Ascending aorta (tissue), 2 donors: ENCODE data around the gene SLC10A1. TPM values are rescaled to one million over a fixed set of nuclear protein-coding genes. Genes with fewer than 3 reads are reported as not detected.

Source experiments
- DNase-seq, 2 donors: peaks; one replicate each; pipeline ENCODE4 v3.0.0-alpha.2; 2019; ENCODE audit warnings: low spot score in 2 of 2
- H3K27ac ChIP-seq, 2 donors: fragments of 200-600 bp; sonication (generic); one replicate each; pipeline ENCODE4 v1.5.1; 2016 to 2017; ENCODE audit warnings: mild to moderate bottlenecking in 1 of 2
- H3K27me3 ChIP-seq: fragments of 200-600 bp; sonication (generic); one replicate; pipeline ENCODE4 v1.5.1; 2017
- H3K36me3 ChIP-seq, 2 donors: fragments of 200-600 bp; sonication (generic); one replicate each; pipeline ENCODE4 v1.5.1; 2016
- H3K4me1 ChIP-seq, 2 donors: fragments of 200-600 bp; sonication (generic); one replicate each; pipeline ENCODE4 v1.5.1; 2016 to 2017; ENCODE audit warnings: mild to moderate bottlenecking in 1 of 2
- H3K4me3 ChIP-seq, 2 donors: fragments of 200-600 bp; sonication (generic); one replicate each; pipeline ENCODE4 v1.5.1; 2016 to 2017; ENCODE audit warnings: mild to moderate bottlenecking in 1 of 2
- H3K9me3 ChIP-seq, 2 donors: fragments of 200-600 bp; sonication (generic); one replicate each; pipeline ENCODE4 v1.5.1; 2016
- CTCF ChIP-seq, 3 experiments: fragments of 200-600 bp in 2 of 3; fragments of 450-650 bp in 1 of 3; sonication (generic) in 2 of 3; IDR thresholded peaks; one replicate each; pipeline ENCODE4 v1.5.1; 2016 to 2019; ENCODE audit warnings: antibody characterized with exemption in 3 of 3, mild to moderate bottlenecking in 1 of 3, moderate library complexity in 1 of 3
- intact Hi-C: fragments of 100-400 bp; cut with DNase I; formaldehyde crosslinking; loops from one replicate; pipeline ENCODE4 v1.15.1; 2023
- total RNA-seq: library from RNA; depleted of rRNA; stranded (reverse); fragments of >200 nt; gene quantifications from one replicate; pipeline ENCODE4 v1.1.0, GENCODE V29; 2016

Gene SLC10A1
- total RNA-seq, 1 donor from 2014 or later = not detected

- H3K4me3 ChIP-seq = no peak overlapping the region
- no peaks in the 10 kb centered on the region for H3K4me1 ChIP-seq
- intact Hi-C loops = no loop called here
- no peaks in the 10 kb centered on the region for H3K9me3 ChIP-seq
- DNase-seq = no peak
- H3K27ac ChIP-seq = no peak overlapping the region
- H3K36me3 ChIP-seq = no peaks in the 10 kb centered on the region
- no peak for TF ChIP-seq CTCF (IDR thresholded peaks at IDR 0.05)
- H3K27me3 ChIP-seq = no peaks in the 10 kb centered on the region
Measured at GRCh38 chr14:69841656-69842055, 44.6 kb upstream of the SLC10A1 start.

- H3K4me1 ChIP-seq = no peaks in the 10 kb centered on the region
- no peak for TF ChIP-seq CTCF (IDR thresholded peaks at IDR 0.05)
- H3K4me3 ChIP-seq = no peak overlapping the region
- H3K27ac ChIP-seq = no peak overlapping the region
- intact Hi-C loops = no loop called here
- no peak for DNase-seq
- no peaks in the 10 kb centered on the region for H3K9me3 ChIP-seq
- no peaks in the 10 kb centered on the region for H3K27me3 ChIP-seq
- no peaks in the 10 kb centered on the region for H3K36me3 ChIP-seq
Measured at GRCh38 chr14:69839661-69840060, 42.6 kb upstream of the SLC10A1 start.

- H3K4me3 ChIP-seq = no peak overlapping the region
- H3K36me3 ChIP-seq = no peaks in the 10 kb centered on the region
- H3K9me3 ChIP-seq = no peaks in the 10 kb centered on the region
- no peaks in the 10 kb centered on the region for H3K27me3 ChIP-seq
- H3K4me1 ChIP-seq = no peaks in the 10 kb centered on the region
- intact Hi-C loops = no loop called here
- no peak overlapping the region for H3K27ac ChIP-seq
- no peak for DNase-seq
- no peak for TF ChIP-seq CTCF (IDR thresholded peaks at IDR 0.05)
Measured at GRCh38 chr14:69838881-69839416, 41.9 kb upstream of the SLC10A1 start.

GRCh38 chr14:69828879-69829278, 31.8 kb upstream of the SLC10A1 start:
- Histone ChIP-seq H3K4me1 (no peaks in the 10 kb centered on the region), H3K27me3 (no peaks in the 10 kb centered on the region), H3K27ac (no peak overlapping the region), H3K4me3 (no peak overlapping the region), H3K9me3 (no peaks in the 10 kb centered on the region), H3K36me3 (no peaks in the 10 kb centered on the region)
- TF ChIP-seq CTCF (IDR thresholded peaks at IDR 0.05) = no peak
- DNase-seq = no peak
- intact Hi-C loops = no loop called here

- H3K36me3 ChIP-seq = no peaks in the 10 kb centered on the region
- intact Hi-C loops = no loop called here
- TF ChIP-seq CTCF (IDR thresholded peaks at IDR 0.05) = no peak
- no peaks in the 10 kb centered on the region for H3K27me3 ChIP-seq
- H3K27ac ChIP-seq = no peak overlapping the region
- no peaks in the 10 kb centered on the region for H3K9me3 ChIP-seq
- no peak overlapping the region for H3K4me3 ChIP-seq
- H3K4me1 ChIP-seq = no peaks in the 10 kb centered on the region
- DNase-seq = no peak
Measured at GRCh38 chr14:69828354-69828753, 31.3 kb upstream of the SLC10A1 start.

GRCh38 chr14:69827560-69827959, 30.5 kb upstream of the SLC10A1 start:
- no peak for TF ChIP-seq CTCF (IDR thresholded peaks at IDR 0.05)
- H3K36me3 ChIP-seq = no peaks in the 10 kb centered on the region
- no peaks in the 10 kb centered on the region for H3K27me3 ChIP-seq
- no peak overlapping the region for H3K4me3 ChIP-seq
- no peaks in the 10 kb centered on the region for H3K4me1 ChIP-seq
- no peak for DNase-seq
- no peaks in the 10 kb centered on the region for H3K9me3 ChIP-seq
- intact Hi-C loops = no loop called here
- no peak overlapping the region for H3K27ac ChIP-seq
